Measurements from ENCODE around the gene PARS2.

PARS2 gene

DNA sequence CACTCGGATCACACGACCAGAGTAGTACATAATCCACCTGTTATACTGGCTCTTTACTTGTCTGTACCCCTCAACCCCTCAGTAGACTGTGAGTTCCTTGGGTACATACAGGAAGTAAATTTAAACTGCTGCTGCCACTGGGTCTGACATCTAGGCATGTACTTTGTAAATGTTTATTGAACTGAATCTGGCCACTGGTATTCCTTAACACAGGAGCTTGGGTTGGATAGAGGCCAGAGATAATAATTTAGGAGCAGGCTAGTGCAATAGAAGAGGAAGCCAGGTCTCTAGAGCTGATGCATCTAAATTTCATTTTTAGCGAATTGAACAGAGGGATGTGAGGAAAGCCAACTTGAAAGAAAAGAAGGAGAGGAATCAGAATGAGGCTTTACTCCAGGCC lies 36.3 kb downstream of the PARS2 start:
- no peak for DNase-seq

DNA sequence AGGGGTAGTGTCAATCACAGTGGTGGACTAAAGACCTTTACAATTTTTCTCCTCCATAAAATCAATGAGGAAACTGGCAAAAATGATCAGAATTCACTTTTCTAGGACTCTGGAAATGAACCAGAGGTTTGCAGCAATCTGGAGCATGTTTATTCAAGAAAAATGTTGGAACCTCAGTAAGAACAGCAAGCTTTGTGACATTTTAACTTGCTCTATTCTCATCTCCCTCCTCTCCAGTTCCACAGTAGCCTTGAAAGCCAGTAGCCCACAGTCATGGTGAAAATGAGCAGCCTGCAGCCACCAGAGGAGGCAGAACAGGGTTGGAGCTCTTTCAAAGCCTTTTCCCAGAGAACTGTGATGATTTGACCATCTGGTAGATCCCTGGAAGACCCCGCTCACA lies 39.6 kb downstream of the PARS2 start:
- DNase-seq = no peak

DNA sequence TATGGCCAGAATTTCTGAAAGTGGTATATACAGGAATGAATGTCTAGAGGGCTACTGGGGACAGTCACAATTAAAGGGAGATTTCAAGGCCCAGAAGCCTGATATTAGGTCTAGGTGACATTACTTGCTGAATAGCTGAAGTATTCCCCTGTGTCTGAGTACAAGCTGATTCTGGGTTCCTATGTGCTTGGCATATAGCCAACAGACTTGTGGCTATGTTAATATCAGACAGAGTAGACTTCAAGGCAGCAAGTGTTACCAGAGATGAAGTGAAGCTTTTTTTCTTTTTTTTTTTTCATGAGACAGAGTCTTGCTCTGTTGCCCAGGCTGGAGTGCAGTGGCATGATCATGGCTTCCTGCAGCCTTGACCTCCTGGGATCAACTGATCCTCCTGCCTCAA lies 40.3 kb downstream of the PARS2 start:
- no peak for DNase-seq

DNA sequence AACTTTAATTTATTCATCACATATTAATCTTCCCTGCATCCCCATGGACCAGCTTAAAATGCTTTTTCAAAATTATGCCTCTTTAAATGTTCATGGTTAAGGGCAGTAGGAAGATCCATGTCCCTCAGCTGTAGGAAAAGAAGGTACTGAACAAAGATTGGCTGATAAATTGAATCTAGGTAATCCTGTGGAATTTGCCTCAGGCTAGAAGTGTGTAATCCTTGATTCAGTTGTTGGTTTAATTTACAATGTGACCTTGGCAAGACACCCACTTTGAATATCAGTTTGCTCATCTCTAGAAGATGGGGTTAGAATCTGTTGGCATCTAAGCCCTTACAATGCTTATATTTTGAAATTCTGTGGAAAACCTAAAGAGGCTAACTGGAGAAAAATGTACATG lies 42.6 kb downstream of the PARS2 start:
- no peak for DNase-seq

DNA sequence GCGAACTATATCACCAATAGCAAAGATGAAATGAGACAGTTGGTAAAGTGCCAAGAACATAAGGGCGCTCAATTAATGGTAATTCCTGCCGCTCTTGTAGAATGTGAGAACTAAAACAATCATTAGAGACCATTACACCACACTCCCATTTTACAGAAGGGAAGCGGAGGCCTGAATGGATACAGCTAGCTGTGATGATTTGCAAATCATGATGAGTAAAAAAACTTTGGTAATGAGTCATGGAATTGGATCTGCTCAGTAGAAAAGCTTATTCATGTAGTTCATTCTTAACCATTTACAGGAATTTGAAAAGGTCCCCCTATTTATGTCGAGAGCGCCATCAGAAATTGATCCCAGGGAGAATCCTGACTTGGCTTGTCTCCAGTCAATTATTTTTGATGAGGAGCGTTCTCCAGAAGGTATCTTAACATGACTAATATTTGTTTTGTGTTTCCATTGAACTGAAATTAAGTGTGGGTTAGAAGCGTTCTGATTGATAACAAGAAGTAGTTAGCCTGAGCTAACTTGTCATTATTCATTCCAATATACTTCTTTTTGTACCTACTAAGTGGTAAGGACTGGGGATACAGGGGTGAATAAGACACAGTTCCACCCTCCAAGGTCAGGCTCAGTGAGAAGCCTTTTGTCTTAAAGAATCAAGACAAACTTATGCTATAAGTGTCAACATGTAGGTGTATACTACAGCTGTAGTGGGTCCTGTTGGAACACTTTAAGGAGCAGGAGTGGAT lies 47.9 kb downstream of the PARS2 start:
- DNase-seq = peak; percentile 56

DNA sequence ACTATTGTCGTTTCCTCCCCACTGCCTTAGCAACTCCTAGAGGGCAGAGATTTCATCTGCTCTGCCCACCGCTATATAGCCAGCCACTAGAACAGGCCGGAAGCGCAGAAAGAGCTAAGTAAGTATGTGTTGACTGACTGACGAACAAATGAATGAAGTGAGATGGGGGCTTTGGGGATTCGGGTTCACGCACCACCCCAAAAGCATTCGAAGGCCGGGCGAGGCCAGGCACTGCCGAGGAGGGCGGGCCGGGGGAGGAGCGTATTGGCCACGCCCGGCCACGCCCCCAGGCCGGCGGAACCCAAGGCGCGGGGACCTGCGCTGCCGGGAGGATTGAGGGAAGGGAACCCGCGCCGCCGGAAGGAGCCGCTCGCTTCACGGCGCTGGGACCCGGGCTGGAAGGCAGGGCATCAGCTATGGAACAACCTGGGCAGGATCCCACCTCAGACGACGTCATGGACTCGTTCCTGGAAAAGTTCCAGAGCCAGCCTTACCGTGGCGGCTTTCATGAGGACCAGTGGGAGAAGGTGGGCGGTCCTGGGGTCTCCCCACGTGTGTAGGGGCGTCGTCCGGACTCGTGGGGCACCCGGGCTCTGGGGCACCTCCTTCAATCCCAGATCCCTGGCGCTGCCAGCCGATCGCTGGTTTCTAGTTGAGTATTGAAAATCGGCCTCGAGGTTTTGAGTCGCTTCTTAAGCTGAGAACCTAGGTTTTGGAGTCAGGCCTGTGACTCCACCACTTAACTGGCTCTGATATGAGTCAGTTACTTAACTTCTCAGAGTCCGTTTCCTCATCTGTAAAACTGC lies 48.6 kb downstream of the PARS2 start, which contains the start of gene TTC4:
TTC4 (plus strand) TSS at position 369 of the 806 bp plus-strand sequence; CDS start at position 417, 48 bp downstream.
- peak; percentile 79 for DNase-seq

DNA sequence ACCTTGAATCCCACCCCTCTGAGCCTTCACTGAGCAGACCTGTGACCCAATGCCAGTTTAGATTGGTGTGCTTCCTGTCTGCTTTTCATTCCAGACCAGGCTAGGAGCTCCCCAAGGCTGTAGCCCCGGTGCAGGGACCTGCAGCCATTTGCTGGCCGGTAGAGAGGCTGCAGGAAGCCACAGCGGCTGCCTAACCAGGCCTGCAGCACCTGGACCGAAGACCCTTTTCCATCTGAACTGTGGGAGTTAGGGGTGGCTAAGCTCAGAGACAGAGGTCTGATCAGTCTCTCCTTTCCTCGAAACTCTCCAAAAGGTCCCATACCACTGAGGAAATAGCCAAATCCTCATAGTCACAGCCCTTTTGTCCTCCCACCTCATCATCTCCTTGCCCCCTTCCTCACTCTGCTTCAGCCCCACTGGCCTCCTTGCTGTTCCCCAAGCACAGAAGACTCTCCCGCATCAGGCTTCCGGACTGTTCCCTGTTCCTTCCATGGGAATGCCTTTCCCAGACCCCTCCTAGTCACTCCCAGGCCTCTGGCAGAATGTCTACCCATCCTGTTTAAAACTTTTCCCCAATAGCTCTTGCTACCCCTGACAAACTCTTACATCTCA lies 49.3 kb downstream of the PARS2 start:
- DNase-seq = no peak

DNA sequence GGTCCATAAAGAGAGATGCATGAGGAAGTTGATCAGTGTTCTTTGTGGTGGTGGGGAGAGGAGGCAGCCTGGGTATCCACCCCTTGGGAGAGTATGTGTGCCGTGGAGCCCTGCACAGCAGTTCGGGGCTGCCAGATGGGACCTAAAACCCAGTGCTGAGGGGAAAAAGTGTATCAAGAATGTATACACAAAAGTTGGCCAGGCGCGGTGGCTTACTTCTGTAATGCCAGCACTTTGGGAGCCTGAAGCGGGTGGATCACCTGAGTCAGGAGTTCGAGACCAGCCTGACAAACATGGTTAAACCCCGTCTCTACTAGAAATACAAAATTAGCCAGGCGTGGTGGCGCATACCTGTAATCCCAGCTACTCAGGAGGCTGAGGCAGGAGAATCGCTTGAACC lies 52.8 kb downstream of the PARS2 start:
- DNase-seq = no peak

DNA sequence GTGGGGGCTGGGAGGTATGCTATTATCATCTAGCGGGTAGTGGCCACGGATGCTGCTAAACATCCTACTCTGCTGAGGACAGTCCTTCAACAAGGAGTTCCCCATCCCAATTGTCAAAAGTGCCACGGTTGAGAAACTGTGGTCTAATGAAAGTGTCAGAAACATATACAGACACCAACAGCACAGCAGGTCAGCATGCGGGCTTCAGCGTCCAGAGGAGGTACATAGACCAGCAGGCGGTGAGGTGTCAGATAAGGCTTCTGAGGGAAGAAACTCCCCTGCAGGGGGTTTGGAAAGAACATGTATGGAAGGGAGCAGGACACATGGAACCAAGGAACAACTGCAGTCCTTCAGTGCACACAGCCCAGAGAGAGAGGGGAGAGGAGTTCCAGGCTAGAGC lies 53.5 kb downstream of the PARS2 start:
- DNase-seq = no peak

DNA sequence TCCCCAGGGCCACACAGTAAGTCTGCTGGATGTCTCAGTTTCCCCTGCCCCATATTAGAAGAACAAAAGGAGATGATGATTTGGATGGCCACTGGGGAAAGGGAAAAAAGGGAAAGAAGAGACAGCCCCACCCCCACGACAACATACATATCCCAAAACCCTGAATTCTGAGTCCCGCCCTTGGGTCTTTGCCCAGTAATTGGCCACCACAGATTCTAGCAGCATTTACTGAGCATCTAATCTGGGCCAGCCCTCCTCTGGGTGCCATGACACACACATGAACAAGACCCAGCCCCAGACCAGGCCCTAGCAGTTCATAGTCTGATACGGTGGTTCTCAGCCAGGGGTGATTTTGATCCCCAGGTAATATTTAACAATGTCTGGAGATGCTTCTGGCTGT lies 53.9 kb downstream of the PARS2 start:
- DNase-seq = no peak

DNA sequence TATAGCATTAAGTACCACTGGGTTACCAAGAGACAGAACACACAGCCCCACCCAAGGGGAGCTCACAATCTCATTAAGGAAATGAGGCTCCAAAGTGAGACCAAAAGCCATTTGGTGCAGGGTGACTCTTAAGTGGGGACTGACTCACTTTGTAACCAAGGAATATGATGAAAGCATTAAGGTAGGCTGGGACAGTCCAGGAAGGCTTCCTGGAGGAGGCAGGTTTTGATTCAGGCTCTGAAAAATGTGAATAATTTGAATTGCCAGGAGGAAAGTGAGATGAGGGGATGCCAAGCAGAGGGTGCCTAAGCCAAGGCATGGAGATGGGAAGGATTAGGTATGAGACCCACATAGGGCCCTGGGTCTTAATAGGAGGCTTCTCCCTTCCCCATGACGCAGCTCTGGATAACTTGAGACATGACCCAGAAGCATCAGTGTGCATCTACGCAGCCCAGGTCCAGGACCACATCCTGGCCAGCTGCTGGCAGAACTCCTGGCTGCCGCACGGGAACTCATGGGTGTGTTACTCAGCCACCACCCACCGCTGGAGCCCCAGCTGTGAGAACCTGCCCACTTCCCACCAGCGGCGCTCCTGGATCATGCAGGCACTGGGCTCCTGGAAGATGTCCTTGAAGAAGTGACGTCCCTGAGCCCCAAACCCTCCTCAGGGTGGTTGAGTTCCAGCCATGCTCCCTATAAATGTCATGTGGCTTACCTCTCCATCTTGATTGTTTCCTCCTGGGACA lies 54.6 kb downstream of the PARS2 start:
- DNase-seq = no peak

DNA sequence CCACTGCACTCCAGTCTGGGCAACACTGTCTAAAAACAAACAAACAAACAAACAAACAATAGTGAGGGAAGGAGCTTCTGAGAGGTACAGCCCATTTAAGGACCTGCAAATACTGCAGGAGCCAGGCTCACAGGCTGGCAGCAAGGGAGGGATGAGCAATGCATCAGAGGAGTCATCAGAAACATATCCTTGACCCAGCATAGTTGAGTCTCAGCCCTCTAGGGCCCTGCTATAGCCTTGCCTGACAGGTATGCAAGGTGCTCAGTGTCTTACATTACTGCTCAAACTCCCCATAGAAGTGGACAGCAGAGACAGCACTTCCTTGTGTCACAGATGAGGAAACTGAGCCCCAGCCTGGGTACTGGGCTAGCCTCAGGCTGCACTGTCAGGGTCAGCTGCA lies 55.9 kb downstream of the PARS2 start:
- DNase-seq = no peak

All from fibroblast of skin of back (primary cell).